T-helper 9 cell (primary cell): ENCODE measurements around the gene SGPL1.

Experiments
- DNase-seq: peaks from one replicate; pipeline ENCODE4 v3.0.0-alpha.2; 2020

The SGPL1 gene

DNA sequence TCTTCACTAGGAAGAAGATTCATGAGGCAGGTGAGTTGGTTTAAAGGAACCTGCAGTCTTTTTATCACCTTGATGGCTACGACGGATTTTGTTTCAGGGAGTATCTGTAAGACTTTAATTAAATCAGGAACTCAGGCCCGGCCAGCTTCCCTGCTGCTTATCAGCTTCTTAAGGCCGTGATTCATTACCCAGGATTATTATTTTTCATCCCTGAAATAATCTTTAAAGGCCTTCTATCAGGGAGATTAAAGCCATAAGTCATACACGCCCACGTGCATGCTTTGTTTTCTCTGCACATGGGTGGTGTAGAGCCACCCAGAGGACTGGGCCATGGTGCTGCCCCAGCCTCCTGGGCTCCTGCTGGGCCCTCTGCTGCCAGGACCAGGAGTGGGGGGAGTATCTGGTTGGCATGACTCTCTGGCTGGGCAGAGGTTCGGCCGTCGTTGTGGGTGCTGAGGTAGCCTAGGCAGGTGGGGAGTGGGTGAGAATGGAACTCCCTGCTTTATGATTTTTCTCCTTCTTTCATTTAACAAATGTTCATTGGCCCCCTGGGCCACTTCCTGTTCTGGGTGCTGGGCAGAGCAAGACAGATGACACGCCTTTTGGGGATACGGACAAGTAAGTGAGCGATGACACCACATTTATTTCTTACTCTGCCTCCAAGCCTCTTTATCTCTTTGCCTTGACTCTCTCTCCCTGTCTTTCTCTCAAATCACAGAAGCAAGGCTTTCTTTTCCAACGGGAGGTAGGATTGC is 111.6 kb downstream of the SGPL1 start:
- no peak for DNase-seq

DNA sequence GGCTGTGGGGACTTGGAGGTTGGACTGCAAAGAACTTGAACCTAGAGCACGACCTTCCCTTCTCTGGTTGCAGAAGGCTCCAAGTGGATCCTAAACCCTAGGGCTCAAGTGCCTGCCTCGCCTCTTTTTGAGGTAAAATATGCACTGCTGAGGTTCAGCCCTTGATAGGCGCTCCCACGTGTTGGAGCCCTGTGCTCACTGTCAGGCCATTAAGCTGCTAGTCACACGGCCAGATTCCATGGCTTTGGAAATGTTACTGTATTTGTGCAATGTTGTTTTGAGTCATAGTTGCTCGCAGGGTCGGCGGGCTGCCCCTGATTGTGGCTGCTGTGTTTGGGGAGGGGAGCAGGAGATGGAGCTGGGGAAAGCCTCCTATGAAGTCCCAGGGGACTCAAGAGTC is 112.4 kb downstream of the SGPL1 start:
- no peak for DNase-seq

DNA sequence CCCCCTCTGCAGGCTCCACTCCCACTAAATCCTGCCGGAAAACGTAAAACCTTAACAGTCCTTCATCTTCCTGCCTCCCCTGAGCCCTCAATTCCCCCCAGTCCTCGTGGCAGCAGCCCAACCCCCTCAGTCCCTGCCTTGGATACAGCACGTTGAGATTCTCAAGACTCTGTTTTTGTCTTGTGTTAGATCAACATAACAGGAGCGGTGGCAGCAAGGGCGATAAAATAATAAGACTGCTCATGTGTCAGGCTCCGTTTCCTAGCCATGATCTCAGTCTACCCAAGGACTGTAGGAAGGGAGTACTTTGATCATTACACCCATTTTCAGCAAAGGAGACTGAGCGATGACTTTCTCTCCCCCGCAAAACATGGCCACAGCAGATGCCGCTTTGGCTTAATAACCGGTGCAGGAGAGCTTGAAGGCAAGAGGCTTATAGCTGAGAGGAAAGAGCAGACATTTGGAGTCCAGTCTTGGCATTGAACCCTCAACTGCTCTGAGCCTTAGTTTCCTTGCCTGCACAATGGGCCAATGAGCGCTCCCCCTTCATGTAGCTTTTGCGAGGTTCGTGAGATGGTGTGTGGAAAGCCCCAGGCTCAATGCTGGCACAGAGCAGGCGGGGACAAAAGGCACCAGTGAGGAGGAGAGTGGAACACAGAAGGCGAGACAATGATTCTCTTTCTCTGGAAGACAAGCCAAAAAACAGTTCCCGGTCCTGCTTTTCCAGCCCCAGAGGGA is 114.7 kb downstream of the SGPL1 start:
- DNase-seq = no peak
